ENCODE results near the gene VSTM5.

VSTM5 gene

GRCh38 chr11:93842034-93842433 lies 8.4 kb downstream of the VSTM5 start:
- no peak for DNase-seq

- DNase-seq, result no peak
Measured at GRCh38 chr11:93841446-93841845, 9.0 kb downstream of the VSTM5 start.

DNA sequence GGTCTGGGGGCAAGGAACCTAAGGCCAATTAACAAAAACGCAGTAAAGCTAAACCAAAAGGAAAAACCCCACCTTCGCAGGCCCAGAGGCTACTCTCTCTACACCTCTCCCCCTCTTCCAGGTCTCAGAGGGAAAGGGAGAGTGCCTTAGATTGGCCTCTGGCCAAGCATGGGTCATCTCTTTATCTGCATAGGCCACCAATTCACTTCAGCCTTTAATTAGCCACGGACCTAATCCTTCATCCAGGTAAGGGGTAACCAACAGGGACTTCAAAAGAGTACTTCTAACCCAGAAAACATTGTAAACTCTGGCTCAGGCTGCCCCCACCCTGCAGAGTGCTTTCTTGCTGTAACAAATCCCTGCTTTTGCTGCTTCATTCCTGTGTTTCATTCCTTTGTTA lies 9.4 kb downstream of the VSTM5 start:
- no peak for DNase-seq

GRCh38 chr11:93840180-93840579 lies 10.2 kb downstream of the VSTM5 start:
- no peak for DNase-seq

- no peak for DNase-seq
Measured at GRCh38 chr11:93838967-93839366, 11.5 kb downstream of the VSTM5 start.

DNA sequence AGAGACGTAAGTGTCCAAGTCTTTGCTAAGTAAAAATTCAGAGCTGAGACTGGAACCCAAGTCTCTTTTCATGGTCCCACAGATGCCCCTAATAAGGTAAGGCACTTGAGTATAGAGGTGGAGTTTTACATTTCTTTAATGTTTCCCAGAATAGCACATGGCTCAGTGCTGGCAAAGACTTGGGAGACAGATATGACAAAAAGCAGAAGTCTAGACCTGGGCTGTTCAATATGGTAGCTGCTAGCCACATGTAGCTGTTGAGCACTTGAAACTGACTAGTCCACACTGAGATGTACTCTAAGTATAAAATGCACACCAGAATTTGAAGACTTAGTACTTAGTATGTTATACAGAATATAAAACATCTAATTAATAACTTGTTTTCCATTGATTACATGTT lies 17.6 kb downstream of the VSTM5 start:
- no peak for DNase-seq

GRCh38 chr11:93831343-93832127 lies 18.9 kb downstream of the VSTM5 start:
- no peak for DNase-seq

DNA sequence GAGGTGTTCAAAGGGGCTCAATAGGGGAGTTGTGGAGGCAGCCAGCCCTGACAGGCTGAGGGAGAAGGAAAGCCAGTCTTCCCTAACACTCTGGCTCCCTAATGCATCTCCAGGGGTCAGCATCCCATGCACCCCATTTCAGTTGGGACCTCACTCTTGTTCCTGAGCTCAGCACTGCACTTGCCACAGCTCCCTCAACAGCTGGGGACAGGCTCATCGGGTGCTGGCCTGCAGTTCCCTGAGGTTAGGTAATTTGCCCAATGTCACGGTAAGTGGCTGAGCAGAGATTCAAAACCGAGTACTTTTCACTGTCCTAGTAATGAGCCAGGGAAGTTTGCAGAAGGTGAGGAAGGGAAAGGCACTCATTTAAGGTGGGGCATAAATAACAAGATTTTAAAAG lies 20.8 kb downstream of the VSTM5 start:
- DNase-seq, result no peak

- DNase-seq, result no peak
Measured at GRCh38 chr11:93827363-93827762, 23.1 kb downstream of the VSTM5 start.

DNA sequence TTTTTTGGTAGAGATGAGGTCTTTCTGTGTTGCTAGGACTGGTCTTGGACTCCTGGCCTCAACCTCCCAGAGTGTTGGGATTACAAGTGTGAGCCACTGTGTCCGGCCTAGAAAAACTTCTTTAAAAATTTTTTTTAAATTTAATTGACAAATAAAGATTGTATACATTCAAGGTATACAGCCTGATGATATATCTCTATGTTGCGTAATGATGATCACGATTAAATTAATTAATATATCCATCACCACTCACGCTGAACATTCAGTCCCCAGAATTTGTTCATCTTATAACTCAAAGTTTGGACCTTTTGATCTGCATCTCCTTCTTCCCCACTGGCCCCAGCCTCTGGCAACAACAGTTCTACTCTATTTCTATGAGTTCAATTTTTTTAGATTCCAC lies 27.2 kb downstream of the VSTM5 start:
- DNase-seq, result no peak

DNA sequence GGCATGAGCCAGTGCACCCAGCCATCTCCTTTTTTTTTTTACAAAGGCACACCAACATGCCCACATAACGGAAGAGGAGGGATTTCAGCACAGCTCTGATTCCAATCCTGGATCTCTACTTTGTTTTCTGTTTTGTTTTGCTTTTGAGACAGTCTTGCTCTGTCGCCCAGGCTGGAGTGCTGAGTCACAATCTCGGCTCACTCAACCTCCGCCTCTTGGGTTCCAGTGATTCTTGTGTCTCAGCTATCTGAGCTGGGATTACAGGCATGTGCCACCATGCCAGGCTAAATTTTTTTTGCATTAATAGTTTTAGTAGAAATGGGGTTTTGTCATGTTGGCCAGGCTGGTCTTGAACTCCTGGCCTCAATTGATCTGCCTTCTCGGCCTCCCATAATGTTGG lies 28.1 kb downstream of the VSTM5 start:
- no peak for DNase-seq

GRCh38 chr11:93821617-93822016 lies 28.8 kb downstream of the VSTM5 start:
- no peak for DNase-seq

DNA sequence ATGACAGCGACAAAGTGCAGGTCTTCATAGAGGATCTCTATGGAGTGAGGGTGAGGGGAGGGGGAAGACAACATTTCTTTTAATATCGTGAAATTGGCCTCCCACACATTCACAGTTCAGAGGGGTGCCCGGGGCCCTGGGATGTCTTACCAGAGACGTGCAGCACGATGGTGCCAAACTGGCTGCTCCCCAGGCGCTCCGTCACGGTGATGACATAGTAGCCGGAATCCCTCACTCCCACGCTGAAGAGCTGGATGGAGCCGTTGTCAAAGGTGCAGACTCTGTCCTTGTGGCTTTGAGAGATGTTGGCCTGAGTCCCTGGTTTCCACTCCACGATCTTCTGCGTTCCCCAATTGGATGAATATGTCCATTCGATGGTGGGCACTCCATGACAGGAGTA lies 29.6 kb downstream of the VSTM5 start:
- no peak for DNase-seq

- DNase-seq, result no peak
Measured at GRCh38 chr11:93819966-93820695, 30.3 kb downstream of the VSTM5 start.

- no peak for DNase-seq
Measured at GRCh38 chr11:93817426-93818348, 32.7 kb downstream of the VSTM5 start.

DNA sequence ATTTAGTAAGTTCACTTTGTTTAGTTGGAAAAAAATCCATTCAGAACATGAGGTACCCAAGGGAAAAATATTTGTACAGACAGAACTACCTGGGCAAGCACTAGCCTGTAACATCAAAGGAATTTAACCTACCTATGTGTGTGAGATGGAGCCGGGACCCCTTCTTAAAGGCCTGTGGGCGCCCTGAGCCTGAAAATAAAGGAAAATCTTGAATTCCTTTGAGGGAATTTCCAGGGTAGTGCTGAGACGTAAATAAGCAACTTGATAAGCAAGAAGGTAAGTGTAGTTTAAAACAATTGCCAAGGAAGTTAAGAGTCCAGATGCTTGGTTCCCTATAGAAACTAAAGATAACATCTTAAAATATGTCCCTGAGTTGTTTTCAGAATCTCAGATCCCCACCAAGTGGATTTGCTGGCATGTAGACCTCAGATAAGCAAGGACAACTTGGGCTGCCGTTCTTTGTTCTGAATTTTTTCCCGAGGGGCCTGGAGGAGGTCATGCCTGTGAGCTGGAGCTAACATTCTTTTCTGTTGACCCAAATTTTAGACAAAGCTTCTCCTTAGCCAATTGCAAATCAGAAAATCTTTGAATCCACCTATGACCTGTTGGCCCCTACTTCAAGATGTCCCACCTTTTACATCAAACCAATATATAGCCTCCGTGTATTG lies 35.3 kb downstream of the VSTM5 start:
- DNase-seq, result no peak

DNA sequence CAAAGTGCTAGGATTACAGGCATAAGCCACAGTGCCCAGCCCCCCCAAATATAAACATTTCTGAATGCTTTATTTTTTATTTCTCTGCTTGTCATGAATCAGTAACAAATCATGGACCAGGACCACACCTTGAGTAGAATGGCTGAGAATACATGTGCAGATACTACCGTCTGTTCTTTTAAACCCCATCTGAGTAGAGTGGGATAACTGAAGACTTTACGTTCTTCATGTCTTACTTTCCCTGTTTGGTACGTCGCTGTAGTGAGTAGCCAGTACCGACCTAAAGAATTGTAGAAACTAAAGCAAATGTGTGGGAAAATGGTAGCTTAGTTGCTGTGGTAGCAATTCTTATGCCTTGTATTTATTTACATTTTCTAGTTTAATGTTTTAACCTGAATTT lies 36.4 kb downstream of the VSTM5 start:
- no peak for DNase-seq

GRCh38 chr11:93807980-93808379 lies 42.4 kb downstream of the VSTM5 start:
- no peak for DNase-seq

GRCh38 chr11:93804879-93805278 lies 45.5 kb downstream of the VSTM5 start:
- DNase-seq, result no peak

DNA sequence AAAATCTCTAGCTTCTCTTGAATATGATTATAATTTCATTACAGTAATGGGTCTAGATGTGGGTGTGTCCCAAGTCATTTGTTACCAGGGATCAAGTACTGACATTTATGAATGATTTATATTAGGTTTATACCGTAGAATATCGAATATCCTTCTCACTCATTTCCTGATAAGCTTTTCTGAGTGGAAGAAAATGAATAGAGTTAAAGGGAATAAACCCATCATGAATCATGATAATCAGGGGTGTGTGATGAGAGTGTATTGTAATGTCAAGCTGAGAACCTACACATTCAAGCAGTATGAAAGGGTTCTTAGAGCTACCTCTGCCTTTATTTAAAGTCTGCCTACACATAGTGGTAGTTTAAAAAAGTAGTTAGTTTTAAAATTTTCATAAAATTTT lies 49.1 kb downstream of the VSTM5 start:
- no peak for DNase-seq

GRCh38 chr11:93796441-93797231 lies 53.8 kb downstream of the VSTM5 start:
- no peak for DNase-seq

- DNase-seq, result no peak
Measured at GRCh38 chr11:93791493-93791892, 58.9 kb downstream of the VSTM5 start.

All from fibroblast of upper back skin (primary cell).